HG02610 (cell line): ENCODE measurements around the gene ODAD3.
"Not testable (repeated sequence)": the region's sequence is repeated elsewhere in the genome, so short reads cannot be mapped to it uniquely, and the experiment has no call there.

Experiments used
- ATAC-seq: cut with Tn5 transposase; IDR thresholded peaks from one replicate; pipeline ENCODE4 v1.9.1; 2021; ENCODE audit warnings: mild to moderate bottlenecking, moderate library complexity; ENCODE audit not compliant: unreplicated experiment

The ODAD3 gene

DNA sequence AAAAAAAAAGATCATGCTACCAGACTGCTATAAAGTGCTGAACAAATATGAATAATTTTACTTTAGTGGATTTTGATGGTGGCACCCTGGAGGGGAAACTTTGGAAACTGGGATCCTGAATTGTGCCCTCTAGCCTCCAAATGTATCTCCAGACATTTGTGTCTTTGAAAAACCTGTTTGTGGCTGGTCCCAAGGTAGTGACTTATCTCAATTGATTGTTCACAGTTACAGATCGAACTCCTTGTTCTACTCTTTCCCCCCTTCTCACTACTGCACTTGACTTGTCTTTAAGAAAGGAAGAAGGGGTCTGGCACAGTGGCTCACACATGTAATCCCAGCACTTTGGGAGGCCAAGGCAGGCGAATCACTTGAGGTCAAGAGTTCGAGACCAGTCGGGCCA is 26.3 kb downstream of the ODAD3 start:
- no peak for ATAC-seq

DNA sequence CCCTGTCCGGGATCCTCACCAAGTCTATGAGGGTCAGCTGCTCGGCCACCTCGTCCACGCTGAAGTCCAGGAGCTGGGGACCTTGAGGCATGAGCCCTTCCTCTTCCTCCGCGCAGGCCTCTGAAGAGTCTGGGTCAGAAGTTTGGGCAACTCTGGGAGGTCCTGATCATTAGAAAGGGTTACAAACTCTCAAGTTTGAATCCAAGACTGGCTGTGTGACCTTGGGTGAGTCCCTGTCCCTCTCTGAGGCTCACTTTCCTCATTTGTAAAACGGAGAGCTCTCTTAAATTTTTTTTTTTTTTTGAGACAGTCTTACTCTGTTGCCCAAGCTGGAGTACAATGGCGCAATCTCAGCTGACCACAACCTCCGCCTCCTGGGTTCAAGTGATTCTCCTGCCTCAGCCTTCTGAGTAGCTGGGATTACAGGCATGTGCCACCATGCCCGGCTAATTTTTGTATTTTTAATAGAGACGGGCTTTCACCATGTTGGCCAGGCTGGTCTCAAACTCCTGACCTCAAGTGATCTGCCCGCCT is 28.2 kb downstream of the ODAD3 start:
- not testable (repeated sequence) for ATAC-seq

DNA sequence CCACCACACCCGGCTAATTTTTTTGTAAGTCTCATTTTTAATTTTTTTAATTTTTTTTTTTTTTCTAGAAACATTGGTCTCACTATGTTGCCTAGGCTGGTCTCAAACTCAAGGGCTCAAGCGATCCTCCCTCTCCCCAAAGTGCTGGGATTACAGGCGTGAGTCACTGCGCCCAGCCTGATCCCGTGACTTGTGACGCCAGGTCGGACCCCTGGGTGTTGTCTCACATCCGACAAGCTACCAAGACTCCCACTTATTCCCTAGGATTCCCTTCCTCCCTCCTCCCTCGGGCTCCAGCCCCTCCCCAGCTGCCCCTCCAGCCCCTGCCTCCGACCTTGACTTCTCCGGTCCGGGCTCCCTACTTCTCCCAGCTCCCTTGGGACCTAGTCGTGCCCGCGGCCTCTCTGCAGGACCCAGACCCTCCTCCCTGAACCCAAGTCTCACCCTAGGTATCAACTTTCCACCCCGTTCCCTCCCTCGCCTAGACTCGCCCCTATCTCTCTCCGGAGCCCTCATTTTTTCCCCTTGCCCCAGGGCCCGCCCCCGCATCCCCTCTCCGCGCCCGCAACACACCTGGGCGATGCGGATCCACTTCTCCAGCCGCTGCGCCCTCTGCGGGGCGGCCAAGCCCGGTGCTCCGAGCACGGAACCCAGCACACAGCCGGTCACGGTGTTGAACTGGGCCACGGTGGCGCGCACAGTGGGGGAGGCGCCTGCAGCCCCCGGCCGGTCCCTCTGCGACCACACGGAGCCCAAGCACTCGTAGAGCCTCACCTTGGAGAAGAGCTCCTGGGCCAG is 28.9 kb downstream of the ODAD3 start:
- ATAC-seq = no peak

DNA sequence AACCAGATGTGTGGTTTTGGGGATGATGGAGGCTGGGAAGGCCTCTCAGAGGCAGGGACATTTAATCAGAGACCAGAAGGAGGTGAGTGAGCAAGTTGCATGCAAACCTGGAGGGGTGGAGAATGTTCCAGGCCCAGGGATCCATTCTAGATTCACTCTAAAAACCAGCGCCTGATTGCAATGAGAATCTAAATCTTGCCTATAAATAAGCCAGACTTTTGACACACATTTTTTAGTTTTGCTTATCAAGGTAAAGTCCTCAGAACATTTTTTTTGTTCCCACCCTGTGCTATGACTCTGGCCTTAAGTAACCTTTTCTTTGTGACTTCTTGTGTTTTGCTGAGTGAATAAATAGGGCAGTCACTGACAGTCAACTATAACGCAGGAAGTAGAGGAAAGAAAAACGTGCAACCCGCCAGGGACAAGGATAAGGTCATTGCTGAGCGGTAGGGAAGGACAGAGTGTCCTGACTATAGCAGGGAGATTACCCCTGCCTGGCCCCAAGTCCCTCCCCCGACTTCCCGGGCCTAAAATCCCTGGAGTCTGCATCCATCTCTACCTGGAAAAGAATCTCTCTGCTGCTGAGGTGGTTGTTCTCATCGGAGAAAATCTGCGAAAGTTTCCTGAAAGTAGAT is 30.2 kb downstream of the ODAD3 start:
- no peak for ATAC-seq

DNA sequence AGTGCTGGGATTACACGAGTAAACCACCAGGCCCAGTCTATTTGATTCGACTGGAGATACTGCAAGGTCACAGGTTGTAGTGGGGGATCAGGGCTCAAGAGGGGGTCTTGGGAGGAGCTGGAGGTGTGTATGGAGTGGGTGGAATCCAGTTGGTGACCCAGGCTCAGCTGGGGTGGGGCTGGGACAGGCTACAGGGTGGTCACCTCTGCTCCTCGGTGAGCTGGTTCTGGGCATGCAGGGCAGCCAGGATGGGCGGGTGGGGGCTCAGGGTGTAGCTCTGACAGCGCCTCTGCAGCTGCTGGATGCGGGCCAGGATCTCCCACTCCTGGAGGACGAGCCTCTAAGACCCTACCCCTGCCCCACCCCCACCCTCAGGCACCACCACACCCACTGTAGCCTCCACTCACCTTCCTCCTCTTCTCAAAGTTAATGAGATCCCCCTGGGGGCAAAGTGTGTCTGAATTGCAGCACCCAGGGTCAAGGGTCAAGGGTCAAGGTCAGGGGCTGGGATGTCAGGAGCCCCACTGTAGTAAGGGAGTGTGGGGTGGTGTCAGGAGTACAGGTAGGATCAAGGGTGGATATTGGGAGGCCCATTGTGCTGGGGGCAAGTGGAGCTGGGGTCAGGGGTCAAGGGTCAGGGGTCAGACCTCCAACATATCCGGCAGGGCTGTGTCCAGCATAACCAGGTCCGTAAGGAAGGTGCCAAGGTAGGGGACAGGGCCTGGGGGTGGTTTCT is 32.9 kb downstream of the ODAD3 start:
- no peak for ATAC-seq

DNA sequence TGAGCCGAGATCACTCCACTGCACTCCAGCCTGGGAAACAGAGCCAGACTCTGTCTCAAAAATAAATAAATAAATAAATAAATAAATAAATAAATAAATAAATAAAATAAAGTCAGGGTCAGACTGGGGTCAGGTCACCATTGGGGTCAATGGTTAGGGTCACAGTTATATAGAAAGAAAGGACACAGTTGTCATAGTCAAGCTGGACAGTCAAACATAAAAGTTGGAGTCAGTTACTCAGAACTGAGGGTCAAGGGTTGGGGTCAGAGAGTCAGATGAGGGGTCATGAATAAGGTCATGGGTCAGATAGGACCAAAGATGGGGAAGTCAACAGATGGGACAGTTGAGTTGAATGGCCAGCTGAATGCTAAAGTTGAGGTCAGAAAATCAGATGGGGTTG is 34.1 kb downstream of the ODAD3 start:
- no peak for ATAC-seq

DNA sequence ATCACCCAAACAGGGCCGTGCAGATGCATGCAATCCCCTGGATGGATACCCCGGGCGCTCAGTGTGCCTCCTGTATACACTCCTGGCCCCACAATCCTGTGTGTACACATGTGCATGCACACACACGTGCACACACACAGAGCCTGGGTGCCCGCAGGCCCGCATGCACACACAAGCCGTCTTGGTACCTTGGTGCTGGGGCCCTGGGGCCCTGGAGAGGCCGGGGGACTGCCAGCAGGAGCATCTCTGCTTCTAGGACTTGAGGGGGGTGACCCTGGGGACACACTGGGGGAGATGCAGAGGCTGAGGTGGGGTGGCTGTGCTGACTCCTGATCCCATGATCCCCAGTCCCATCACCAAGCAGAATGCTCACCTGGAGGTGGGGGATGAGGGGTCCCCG is 35.3 kb downstream of the ODAD3 start:
- no peak for ATAC-seq

DNA sequence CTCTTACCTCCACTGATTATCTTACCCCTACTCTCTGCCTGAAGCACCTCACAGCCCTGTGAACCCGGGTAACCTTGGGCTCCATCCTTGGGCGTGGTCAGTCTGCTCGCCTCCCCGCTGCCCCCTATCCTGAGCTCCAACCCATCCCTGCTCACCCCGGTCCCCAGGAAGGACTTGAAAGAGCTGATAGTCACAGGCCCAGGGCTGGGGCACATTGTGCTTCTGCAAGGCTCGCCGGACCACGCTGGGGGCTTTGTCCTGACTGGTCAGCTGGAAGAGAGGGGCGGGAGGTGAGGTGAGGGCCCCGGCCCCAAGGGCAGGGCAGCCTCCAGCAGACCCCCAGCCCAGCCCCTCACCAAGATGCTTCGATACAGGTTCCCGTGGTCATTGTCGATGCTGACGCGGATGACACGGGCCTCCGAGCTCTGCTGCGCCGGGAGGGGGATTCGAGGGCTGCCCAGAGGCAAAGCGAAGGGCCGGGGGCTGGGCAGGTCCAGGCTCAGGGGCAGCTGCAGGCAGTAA is 37.8 kb downstream of the ODAD3 start:
- no peak for ATAC-seq

DNA sequence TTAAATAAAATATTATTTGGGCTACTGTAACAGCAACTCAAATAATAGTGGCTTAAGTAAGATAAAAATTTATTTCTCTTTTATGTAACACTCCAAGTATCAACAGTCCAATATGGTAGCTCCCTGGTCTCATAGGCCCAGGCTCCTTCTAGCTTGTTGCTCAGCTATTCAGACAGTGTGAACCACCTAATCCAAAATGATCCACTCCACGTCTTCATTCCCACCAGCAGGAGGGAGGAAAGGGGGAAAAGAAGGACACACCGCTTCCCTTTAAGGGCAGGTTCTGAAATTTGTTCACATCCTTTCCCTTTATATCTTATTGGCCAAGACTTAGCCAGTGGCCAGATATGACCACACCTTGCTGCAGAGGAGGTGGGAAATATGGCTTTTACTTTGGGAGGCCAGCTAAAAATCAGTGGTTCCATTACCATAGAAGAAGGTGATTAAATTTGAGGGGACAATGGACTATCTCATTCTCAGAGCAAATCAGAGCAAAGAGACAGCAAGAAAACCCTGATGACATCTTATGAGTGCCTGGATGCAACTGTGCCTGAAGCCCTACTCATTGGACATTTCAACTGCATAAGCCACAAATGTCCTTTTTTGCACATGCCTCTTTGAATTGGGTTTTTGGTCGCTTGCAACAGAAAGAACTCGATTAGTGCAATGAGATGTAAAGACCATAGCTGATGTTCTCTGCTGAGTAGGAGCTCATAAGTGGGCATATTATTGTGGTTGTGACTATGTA is 43.8 kb downstream of the ODAD3 start:
- ATAC-seq = no peak

DNA sequence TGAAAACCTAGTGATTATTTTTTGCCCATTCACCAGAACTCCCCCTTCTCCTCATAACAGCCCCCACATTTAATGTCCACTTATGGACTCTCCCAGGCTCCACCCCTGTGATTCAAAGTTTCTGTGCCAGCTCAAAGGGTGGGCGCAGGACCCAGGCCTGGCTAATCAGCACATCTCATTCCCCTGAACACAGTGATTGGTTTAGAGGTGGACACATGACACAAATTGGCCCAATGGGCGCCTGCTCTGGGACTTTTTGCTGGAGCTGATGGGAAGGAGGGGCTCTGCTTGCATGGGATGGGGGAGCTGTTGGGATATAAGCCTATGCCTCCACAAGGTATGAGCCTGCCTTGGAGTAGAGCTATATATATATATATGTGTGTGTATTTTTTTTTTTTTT is 44.6 kb downstream of the ODAD3 start:
- no peak for ATAC-seq

DNA sequence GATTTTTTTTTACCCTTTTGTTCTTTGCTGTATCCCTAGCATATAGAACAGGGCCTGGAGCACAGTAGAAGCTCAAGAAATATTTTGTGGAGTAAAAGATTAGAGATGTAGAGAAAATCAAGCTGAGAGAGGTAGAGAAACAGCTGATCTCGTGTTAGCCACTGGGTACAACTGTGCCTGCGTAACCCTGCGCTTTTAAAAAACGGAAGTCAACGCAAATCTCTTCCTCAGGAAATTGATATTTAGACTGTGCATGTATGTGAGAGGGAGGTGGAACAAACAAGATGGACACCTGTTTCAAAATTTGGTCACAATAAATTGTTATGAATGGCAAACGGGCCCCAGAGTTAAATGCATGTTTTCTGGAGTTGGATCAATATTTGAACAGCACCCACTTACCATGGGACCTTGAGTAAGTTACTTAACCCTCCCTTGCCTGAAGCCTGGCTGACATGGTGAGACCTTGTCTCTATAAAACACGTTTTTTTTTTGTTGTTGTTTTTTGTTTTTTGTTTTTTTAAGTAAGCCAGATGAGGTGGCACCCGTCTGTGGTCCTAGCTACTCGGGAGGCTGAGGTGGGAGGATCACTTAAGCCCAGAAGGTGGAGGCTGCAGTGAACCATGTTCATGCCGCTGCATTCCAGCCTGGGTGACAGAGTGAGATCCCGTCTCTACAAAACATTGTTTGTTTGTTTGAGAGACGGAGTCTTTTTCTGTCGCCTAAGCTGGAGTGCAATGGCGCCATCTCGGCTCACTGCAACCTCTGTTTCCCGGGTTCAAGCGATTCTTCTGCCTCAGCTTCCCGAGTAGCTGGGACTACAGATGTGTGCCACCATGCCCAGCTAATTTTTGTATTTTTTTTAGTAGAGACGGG is 47.5 kb downstream of the ODAD3 start:
- no peak for ATAC-seq

DNA sequence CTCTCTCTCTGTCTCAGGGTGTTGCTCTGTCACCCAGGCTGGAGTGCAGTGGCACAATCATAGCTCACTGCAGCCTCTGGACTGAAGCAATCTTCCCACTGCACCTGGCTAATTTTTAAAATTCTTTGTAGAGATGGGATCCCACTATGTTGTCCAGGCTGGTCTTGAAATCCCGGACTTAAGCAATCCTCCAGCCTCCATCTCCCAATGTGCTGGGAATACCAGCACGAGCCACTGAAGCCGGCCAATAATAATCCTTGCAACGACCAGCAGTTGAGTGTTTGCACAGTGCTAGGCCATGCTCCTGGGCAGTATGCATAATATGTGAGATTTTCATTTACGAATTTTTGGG is 50.2 kb downstream of the ODAD3 start:
- ATAC-seq = no peak

DNA sequence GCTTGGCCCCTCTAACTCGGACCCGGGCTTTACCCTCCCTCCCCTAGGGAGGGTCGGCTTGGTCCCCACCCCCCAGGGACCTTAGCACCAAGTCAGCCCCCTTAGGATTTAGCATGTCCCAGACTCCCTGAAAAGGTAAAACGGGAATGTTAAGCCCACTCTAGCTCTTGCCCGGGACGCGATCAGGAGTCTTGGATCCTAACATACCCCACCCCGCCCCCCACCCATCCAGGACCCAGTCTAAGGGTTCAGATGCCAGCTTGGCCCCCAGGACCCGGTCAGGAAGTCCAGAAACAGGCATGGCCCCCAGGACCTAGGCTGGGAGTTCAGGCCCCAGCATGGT is 51.2 kb downstream of the ODAD3 start:
- ATAC-seq = no peak

DNA sequence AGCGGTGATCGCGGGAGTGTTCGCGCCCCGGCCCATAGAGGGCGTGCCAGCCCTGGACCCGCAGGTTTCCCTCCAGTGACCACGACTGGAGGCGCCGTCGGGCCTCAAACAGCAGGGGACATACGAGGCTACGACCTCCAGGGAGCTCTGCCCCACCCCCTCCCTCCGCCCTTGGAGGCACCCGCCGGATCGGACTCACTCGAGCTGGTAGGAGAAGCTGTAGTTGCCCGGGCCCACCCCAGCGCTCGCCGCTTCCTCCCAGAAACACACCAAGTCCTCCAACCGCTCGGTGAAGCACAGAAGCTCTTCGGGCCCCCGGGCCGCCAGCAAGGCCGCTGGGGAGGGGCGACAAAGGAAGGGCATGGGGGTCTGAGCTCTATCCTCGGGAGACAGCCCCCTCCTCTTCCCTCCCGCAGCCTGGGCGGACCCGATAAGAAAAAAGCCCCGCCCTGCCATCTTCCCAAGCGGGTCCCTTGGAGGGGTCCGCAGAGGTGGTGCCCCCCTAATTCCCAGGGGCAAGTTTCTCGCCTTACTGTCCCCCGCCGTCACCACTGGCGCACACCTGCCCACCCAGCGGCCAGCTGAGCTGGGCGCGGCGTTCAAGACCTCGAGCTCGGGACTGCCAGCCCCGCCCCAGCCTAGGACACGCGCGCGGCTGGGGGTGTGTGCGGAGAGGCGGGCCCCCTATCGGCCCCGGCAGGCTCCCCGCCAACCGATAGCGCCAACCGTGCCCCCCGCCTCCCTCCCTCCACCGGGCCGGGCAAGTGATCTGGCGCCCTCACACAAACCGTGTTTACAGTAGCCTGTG is 51.8 kb downstream of the ODAD3 start:
- ATAC-seq = no peak

DNA sequence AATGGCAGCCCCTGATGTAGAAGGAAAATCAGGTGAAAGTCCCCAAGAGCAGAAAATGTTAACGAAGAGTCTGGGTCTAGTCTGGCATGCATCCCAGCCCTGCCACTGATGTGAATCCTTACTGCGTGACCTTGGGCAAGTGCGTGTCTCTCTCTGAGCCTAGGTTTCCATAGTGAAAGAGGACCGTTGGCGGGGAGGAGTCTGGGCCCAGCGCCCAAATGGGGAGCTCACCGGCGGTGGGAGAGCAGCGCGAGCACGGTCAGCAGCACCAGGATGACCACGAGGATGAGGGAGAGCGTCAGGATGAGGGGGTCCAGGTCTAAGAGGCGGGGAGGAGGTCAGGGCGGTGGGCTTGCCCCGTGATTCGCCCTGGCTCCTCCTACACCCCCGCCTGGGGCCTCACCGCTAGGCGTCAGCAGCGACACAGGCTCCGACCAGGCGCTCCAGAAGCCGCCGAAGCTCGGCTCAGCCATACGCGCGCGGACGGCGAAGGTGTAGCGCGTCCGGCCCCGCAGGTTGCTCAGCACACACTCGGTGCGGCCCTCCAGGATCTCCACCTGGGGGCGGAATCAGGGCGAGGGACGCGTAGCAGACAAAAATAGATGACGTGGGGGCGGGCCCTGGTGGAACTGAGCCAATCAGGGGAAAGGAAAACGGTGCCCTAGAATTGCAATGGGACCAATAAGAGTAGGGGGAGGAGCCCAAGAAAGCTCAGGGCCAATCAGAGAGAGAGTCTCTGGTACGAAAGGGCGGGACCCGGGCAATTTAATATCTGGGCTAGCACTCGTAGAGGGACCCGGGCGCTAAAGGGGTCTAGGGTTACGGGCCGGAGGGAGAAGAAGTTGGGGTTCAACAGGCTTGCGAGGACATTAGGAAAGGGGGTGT is 54.0 kb downstream of the ODAD3 start:
- ATAC-seq = peak; percentile 76

DNA sequence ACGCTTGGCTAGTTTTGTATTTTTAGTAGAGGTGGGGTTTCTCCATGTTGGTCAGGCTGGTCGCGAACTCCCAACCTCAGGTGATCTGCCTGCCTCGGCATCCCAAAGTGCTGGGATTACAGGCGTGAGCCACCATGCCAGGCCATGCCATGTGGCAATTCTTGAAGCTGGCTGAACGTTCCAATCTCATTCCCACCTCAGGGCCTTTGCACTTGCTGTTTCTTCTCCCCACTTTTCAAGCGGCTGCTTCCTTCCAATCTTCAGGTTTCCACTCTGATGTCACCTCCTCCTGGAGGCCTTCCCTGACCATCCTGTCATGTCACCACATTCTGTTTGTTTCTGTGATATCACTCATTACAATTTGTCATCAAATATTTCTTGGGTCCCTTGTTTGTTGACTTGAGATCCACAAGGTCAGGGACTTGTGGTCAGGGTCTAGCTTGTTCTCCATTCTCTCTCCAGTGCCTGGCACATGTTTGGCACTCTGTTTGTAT is 55.0 kb downstream of the ODAD3 start:
- ATAC-seq = no peak

DNA sequence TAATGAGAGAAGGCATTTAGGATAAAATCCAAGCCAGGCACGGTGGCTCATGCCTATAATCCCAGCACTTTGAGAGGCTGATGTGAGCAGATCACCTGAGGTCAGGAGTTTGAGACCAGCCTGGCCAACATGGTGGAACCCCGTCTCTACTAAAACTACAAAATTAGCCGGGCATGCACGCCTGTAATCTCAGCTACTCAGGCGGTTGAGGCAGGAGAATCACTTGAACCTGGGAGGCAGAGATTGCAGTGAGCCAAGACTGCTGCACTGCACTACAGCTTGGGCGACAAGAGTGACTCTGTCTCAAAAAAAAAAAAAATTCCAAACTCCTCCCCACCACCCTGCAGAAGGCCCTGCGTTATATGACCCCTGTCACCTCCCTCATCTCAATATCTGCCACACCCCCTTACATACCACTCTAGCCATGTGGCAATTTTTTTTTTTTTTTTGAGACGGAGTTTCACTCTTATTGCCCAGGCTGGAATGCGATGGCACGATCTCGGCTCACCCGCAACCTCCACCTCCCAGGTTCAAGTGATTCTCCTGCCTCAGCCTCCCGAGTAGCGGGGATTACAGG is 55.6 kb downstream of the ODAD3 start:
- ATAC-seq = not testable (repeated sequence)
